SH-SY5Y (cell line): Measurements from ENCODE around the gene FAM3C.

Experiments
- GATA2 ChIP-seq: IDR thresholded peaks from 2 replicates; pipeline ENCODE4 v1.6.1; 2011; ENCODE audit warnings: mild to moderate bottlenecking, low read depth, low read length
- GATA3 ChIP-seq: IDR thresholded peaks from 2 replicates; pipeline ENCODE4 v1.6.1; 2011; ENCODE audit warnings: low read depth, mild to moderate bottlenecking, low read length, moderate library complexity

The FAM3C gene

DNA sequence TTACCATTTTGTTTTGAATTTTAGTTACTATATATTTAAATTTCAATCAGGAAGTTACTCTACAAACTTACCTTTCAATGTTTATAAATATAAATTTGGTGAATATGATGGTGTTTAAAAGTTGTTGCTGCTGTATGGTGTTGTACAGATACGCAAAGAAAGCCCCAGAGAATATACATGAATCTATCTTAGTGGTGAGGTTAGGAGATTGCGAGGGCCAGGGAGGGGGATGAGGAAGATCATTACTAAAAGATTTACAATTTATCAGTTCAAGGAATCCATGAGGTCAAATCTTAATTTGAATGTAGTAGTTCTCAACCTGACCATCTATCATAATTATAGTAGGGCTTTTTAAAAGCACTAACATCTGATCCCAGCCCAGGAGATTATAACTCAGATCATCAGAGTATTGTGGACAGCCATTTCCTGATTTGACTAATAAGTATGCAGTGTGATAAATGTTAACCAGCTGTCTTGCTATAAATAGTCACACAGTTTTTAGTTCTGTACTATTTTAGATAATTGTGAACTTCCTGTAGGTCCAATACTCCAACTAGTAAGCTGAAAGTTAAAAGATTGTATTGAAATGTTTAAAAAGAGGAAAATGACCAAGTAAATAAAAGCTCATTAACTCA is 23.6 kb downstream of the FAM3C start:
- TF ChIP-seq GATA3: no peak

DNA sequence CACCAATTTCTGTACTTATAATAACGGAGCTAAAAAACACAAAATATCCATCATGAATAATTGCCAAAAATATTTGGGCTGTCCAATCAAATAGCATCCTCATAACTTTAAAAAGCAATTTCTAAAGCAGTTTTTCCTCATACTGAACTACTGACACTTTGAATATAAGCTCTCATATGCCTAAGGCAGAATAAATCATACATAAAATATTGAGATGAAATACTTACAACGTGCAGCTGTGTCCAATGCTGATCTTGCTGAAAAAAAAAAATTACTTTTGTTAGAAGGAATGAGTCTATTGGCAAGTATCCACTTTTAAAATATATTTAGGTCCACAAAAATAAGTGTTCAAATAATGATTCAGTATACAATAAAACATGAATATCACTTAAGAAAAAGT is 24.2 kb downstream of the FAM3C start:
- TF ChIP-seq GATA3 (no peak), GATA2 (no peak)

DNA sequence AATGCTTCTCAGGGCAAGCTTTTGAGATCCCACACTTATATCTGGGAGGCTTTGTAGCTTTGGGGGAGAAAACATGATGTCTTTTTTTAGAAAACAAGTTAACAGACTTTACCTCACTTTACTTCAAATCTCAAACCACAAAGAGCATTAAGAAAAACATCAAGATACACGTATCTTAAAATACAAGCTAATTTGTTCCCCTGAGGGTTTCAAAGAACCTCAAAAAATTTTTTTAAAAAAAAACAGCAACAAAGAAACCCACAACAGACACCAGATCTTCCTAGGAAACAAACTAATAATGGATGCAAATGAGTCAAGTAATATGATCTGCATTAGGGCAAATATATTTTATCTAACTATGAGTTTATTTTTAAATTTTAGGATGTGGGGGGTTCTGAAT is 24.7 kb downstream of the FAM3C start:
- TF ChIP-seq GATA2: no peak
- TF ChIP-seq GATA3: no peak

DNA sequence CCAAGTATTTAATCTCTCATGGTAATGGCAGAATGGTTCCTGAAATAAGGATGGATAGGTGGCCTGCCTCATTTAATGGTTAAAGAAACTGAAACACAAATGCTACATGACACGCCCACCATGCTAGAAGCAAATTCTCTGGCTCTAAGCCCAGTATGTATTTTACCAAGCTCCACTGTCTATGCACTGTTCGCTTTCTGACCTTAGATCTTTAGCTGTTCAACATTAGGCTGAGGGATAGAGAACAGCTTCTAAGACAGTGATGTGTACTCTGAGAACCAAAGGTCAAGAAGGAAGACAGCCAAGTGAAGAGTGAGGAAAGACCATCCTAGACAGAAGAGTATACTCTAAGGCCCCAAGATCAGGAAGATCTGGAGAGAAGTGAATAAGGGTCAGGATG is 26.6 kb downstream of the FAM3C start:
- TF ChIP-seq GATA3 (no peak), GATA2 (no peak)

DNA sequence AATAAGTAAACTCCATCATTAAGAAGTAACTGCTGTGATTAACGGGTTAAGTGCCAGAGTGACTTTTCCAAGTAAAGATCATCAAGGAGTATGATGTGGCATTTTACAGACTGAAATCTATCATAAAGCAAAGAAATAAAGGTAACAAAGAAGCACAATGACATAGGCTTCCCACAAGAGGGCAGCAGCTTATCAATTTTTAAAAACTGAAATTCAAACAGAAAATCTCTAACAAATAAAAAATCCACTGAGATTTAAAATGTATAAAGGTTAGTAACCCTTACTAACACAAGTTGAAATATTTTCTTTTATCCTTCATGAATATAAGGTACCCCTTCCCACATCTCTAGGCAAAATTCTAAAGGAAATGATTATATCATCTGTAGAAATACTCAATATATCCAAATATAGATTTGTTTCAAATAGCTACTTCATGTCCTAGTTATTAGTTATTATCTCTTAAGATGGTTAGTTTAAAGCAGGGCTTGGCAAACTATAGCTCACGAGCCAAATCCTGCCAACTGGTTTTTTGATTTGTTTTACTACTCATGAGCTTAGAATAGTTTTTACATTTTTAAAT is 29.2 kb downstream of the FAM3C start:
- TF ChIP-seq GATA2: no peak
- TF ChIP-seq GATA3: no peak

DNA sequence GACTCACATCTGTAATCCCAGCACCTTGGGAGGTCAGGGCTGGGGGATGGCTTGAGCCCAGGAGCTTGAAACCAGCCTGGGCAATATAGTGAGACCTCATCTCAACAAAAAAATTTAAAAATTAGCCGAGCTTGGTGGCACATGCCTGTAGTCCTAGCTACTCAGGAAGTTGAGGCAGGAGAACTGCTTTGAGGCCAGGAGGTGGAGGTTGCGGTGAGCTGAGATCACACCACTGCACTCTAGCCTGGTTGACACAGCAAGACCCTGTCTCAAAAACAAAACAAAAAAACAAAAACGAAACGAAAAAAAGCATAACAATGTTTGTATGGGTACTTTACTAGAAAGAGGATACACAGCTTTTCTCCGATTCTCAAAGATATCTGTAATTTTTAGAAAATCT is 35.5 kb downstream of the FAM3C start:
- TF ChIP-seq GATA3 (no peak), GATA2 (no peak)

DNA sequence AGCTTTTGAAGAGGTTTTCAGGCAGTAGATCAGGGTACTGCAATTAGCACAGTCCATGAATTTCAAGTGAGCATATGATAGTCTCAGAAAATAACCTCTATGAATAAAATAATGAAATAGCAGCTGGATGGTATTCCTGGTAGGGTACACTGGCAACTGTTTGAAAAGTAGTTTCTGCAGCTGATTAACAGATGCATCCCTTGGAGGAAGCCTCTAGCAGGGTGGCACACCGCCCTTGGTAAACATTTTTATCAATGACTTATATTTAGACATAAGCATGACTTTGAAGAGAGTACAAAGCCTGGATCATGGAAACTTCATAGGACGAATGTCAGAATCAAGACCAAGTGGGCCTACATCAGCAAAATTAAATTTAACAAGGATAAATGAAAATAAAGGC is 40.5 kb downstream of the FAM3C start:
- no peak for TF ChIP-seq GATA3
- no peak for TF ChIP-seq GATA2

DNA sequence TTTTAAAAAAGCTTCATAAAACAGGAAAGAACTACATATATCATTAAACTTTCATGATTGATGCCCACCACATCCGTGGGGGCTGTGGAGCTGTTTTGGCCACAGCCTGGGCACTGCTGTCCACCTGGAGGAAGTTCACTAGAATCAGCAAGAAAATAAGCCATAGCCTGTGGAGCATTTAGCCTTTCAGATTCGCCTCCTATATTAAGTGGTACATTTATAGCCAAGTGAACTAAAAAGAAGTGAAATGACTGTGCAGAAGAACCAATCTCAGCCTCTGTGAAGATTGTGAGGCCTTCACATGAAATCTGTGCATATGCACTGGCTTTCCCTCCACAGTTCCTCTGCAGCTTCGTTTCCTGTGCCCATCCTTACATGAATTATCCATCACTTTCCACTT is 43.8 kb downstream of the FAM3C start:
- TF ChIP-seq GATA2 (no peak), GATA3 (no peak)

DNA sequence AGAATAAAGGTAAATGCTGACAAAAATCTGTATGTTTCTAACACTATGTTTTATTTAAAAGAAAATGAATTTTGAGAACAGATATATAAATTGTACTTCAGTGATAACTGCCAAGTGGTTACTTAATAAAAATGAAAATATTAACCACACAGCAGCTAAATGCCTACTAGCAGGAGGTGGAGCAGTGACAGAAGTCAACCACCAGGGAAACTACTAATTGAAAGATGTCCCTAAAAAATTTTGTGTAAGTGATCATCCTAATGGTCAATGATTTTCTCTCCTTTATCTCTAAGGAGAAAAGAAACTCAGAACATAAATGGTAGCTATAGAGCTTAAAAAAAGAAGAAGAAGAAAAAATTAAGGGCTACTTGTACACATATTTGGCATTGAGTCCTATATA is 44.4 kb downstream of the FAM3C start:
- TF ChIP-seq GATA2 (no peak), GATA3 (no peak)

DNA sequence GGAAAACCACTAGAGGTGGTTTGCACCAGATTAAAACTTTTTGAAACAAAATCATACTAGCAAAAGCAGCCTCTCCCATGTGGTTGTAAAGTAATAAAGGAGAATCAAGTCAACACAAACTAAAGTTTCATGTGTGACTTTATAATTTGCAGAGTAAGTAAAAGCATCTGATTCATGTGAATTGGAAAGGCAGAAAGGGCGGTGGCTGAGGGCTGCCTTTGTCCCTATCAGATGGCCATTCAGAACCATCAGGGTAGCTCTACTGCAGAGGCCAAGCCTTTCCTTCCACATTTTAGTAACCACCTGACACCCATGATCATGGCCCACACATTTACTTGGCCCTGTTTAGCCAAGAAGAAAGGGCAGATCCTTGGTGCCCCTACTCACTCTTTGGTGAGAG is 51.6 kb downstream of the FAM3C start:
- TF ChIP-seq GATA2 (no peak), GATA3 (no peak)

DNA sequence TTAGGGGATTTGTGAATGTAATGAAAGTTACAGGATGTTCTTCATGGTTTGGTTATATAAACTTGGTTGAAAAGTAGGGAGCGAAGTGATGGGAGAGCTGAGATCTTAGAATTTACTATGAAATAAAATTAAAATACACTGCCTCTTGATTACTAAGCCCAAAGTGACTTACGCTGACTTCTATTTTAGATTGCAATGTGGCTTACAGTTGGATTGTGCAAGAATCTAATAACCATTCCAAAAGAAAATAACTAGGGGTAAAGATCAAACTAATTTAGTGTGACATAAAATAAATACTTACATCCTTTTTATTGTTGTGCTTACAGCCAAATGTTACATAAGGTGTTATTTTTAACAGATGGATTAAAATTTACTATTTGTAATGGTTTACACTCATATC is 52.0 kb downstream of the FAM3C start:
- no peak for TF ChIP-seq GATA3
- TF ChIP-seq GATA2: no peak

DNA sequence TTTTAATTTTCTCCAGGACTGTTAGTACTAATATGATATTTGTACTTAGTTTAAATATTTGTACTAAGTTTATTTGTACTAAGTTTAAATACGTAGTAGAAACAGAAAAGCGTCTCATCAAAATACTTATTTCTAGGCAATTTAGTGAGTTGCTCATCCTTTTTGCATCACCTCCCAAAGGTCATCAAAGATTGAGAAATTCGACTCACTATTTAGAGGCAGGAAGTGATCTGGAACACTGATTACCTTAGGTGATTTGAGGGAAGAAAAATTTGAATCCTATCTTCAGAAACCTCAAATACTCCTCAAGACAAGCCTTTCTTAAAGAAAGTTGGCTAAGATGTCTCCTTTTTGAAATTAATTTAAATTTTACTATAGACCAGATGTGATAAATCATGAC is 52.8 kb downstream of the FAM3C start:
- TF ChIP-seq GATA2 (no peak), GATA3 (no peak)

DNA sequence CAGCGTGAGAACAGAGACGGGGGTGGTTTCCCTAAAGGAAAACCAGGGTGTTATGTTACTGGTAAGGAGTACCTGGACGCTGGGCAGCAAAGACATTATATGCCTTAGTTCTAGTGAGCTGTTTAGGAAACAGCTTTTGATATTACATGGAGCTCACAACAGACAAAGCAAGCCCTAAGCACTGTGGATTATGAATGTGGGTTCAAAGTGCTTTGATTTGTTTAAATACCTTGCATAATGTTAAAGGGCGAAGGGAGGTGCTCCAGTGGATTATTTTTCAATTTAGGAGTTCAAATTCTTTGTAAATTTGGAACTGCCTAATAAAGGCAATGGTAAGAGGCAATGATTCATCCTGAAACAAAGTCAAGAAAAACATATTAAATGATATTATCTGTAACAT is 53.5 kb downstream of the FAM3C start:
- no peak for TF ChIP-seq GATA3
- TF ChIP-seq GATA2: no peak

DNA sequence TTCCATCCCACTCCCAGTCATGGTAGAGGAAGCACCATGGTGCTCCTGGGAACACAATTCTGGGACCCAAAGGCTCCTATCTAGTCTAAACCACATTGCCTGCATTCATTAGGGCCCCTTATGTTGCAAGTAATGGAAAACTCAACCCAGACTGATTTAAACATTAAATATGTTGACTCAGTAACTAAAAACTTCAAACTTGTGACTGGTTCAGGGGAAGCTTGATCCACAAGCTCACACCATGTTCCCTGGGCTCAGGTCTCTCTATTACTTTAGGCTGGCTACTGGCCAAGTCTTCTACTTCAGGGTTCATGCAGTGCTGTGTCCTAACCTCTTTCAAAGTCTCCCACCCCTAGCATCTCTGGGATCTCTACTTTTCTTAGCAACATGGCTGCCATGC is 54.2 kb downstream of the FAM3C start:
- TF ChIP-seq GATA3: no peak
- TF ChIP-seq GATA2: no peak

DNA sequence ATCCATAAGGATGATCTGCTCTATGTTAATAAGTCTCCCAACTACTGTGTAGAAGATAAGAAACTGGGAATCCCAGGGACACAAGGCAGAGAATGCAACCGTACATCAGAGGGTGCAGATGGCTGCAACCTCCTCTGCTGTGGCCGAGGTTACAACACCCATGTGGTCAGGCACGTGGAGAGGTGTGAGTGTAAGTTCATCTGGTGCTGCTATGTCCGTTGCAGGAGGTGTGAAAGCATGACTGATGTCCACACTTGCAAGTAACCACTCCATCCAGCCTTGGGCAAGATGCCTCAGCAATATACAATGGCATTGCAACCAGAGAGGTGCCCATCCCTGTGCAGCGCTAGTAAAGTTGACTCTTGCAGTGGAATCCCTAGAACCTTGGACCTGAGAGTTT is 57.0 kb downstream of the FAM3C start:
- TF ChIP-seq GATA3: no peak
- TF ChIP-seq GATA2: no peak

DNA sequence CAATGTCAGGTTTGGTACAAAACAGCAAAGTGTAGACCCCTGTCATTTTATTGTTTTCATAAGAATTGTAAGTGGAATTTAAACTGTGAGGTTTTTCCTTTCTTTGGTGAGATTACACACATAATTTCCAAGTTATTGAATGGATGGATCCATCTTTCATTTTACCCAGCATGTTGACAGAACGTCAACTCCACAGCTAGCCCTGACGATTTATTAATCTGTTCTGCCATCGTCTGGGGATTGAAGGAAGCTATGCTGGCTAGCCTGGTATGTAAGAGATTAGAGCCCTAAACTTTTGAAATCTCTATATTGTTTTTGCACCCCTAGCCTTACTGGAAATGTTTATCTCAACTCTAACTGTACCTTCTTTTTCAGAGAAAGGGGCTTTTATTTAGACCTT is 58.7 kb downstream of the FAM3C start:
- TF ChIP-seq GATA2 (no peak), GATA3 (no peak)

DNA sequence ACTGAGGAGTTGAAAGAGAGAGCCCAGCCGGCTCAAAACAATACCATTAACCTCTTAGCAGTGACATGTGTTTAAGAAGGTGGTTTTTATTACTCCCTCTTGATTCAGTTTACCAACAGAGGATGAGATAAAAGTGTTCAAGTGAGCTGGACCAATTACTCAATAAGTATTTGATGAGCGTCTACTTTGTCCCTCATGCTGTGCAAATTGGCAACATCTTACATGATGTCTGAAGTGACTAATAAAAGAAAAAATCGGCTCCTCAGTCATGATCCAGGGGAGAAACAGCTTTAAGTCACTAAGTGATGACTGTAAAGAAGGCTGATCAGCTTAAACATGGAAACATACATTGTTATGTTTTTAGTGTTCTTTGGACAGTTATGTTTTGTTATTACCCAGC is 59.5 kb downstream of the FAM3C start:
- TF ChIP-seq GATA3: no peak
- no peak for TF ChIP-seq GATA2
